Measurements from ENCODE around the gene TBL3. TPM values are rescaled to one million over a fixed set of nuclear protein-coding genes. Genes with fewer than 3 reads are reported as not detected.

The TBL3 gene
- total and polyA plus RNA-seq, 2 donors (not counting 1 experiment from before 2014, with no cell fraction given) = 31.9 to 52.2 TPM

DNA sequence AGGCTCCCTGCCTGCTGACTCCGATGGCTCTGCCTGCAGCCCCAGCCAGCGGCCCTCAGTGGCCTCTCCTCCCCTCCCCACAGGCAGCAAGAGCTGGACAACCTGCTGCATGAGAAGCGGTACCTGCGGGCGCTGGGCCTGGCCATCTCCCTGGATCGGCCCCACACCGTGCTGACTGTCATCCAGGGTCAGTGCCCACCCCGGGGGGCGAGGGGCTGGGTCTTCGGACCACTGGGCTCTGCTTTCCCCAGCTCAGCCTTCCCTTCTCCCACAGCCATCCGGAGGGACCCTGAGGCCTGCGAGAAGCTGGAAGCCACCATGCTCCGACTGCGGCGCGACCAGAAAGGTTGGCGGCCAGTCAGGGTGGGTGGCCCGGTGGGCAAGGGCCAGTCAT is 6.0 kb downstream of the TBL3 start:
- Mint-ChIP-seq H3K4me1 (peaks cover 11% of the 10 kb centered on the region), H3K27ac (no peak overlapping the region), H3K9me3 (ENCODE audit: insufficient read depth) (no peaks in the 10 kb centered on the region), H3K4me3 (no peak overlapping the region), H3K27me3 (peaks cover 2% of the 10 kb centered on the region)
- Histone ChIP-seq H2AFZ (ENCODE audit: insufficient read depth, low read depth, low read length, poor library complexity, severe bottlenecking) (no peak overlapping the region), H3K79me2 (ENCODE audit: control insufficient read depth, insufficient read depth, low read length) (peaks cover 21% of the 10 kb centered on the region), H3K27ac (ENCODE audit: low read length in 2 of 2) (no peak overlapping the region), H3K9ac (ENCODE audit: low read length) (no peak overlapping the region), H3K4me2 (replicated peaks; ENCODE audit: low read depth, low read length, poor library complexity, severe bottlenecking) (no peak overlapping the region), H3K4me3 (ENCODE audit: control extremely low read depth in 1 of 5, extremely low read depth in 1 of 5, insufficient read depth in 1 of 5, low read depth in 2 of 5, low read length in 4 of 5) (no peak overlapping the region), H4K20me1 (ENCODE audit: control insufficient read depth, insufficient read depth, low read length, poor library complexity, severe bottlenecking) (peaks cover 41% of the 10 kb centered on the region), H3K4me1 (ENCODE audit: control insufficient read depth in 2 of 2, insufficient read depth in 2 of 2, low read length in 2 of 2) (peaks cover 4 to 16% of the 10 kb centered on the region in 2 donors), H3K27me3 (replicated peaks in 1 of 4; ENCODE audit: control extremely low read depth in 1 of 4, control insufficient read depth in 3 of 4, insufficient read depth in 4 of 4, low read length in 3 of 4) (peaks cover 0 to 63% (median 18%) of the 10 kb centered on the region in 4 experiments), H3K9me3 (ENCODE audit: control extremely low read depth in 1 of 3, control insufficient read depth in 2 of 3, insufficient read depth in 1 of 3, low read length in 2 of 3) (peaks cover 0 to 6% (median 0%) of the 10 kb centered on the region in 3 donors), H3K36me3 (replicated peaks in 1 of 2; ENCODE audit: control extremely low read depth in 1 of 2, control insufficient read depth in 1 of 2, extremely low read depth in 1 of 2, insufficient read depth in 2 of 2, low read length in 1 of 2) (peaks cover 0 to 42% of the 10 kb centered on the region in 2 experiments)
- ATAC-seq (ENCODE audit: low read depth) (no peak), DNase-seq (no peak)
- intact Hi-C loops (cut with micrococcal nuclease) = no loop called here
- TF ChIP-seq, protein P1, sequence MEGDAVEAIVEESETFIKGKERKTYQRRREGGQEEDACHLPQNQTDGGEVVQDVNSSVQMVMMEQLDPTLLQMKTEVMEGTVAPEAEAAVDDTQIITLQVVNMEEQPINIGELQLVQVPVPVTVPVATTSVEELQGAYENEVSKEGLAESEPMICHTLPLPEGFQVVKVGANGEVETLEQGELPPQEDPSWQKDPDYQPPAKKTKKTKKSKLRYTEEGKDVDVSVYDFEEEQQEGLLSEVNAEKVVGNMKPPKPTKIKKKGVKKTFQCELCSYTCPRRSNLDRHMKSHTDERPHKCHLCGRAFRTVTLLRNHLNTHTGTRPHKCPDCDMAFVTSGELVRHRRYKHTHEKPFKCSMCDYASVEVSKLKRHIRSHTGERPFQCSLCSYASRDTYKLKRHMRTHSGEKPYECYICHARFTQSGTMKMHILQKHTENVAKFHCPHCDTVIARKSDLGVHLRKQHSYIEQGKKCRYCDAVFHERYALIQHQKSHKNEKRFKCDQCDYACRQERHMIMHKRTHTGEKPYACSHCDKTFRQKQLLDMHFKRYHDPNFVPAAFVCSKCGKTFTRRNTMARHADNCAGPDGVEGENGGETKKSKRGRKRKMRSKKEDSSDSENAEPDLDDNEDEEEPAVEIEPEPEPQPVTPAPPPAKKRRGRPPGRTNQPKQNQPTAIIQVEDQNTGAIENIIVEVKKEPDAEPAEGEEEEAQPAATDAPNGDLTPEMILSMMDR (IDR thresholded peaks at IDR 0.05) = no peak
- no peak for TF ChIP-seq EZH2 (IDR thresholded peaks at IDR 0.05; ENCODE audit: borderline replicate concordance, insufficient read depth, low read depth, low read length, poor library complexity, severe bottlenecking)
- over 99% methylated on average over 18 of the region's 18 CpGs for WGBS (ENCODE audit: insufficient coverage)
- ChIA-PET CTCF (interaction anchor here (0.6 to 1.3 kb wide), 3 partner anchors 26 to 895 kb away, joined by 3 to 4 read pairs (median 4); no protein-coding TSS in a partner anchor), POLR2A (interaction anchor here (1.5 to 2.0 kb wide), 2 partner anchors 13 kb away, joined by 3 to 5 read pairs; partner anchors contain the start of gene RPS2)

DNA sequence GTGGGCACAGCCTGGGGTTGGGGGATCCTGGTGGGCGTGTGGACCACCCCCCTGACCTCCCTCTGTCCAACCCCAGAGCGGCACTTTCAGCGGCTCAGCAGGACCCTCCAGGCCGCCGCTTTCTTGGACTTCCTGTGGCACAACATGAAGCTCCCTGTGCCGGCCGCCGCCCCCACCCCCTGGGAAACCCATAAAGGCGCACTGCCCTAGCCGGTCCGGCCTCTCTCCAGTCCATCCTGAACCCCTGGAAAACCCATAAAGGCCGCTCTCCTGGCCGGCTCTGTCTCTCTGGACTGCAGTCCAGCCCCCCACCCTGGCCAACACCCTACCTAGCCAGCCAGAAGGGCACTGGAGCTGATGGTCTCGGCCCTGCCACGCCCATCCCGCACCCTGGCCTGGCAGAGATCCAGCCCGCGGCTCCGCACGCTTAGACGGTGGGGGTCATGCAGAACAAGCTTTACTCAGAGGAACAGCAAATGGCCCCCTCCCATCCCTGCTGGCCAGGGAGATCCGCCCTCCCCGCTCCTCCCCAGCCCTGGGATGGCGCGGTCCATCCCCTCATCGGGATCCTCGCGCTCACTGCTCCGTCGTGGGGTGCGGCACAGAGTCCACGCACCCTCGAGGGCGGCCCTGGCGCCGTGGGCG is 6.7 kb downstream of the TBL3 start:
- H3K4me1 Mint-ChIP-seq = peaks cover 12% of the 10 kb centered on the region
- peaks cover 0 to 65% (median 20%) of the 10 kb centered on the region in 4 experiments for H3K27me3 ChIP-seq (replicated peaks in 1 of 4; ENCODE audit: control extremely low read depth in 1 of 4, control insufficient read depth in 3 of 4, insufficient read depth in 4 of 4, low read length in 3 of 4)
- H3K27ac Mint-ChIP-seq = no peak overlapping the region
- H3K4me3 Mint-ChIP-seq = no peak overlapping the region
- POLR2A ChIA-PET = interaction anchor here (1.5 to 2.0 kb wide), 2 partner anchors 13 to 14 kb away, joined by 3 to 5 read pairs; partner anchors contain the start of gene RPS2
- TF ChIP-seq EZH2 (IDR thresholded peaks at IDR 0.05; ENCODE audit: borderline replicate concordance, insufficient read depth, low read depth, low read length, poor library complexity, severe bottlenecking) = no peak
- TF ChIP-seq, protein P1 (IDR thresholded peaks at IDR 0.05) = no peak
- H3K9me3 ChIP-seq (ENCODE audit: control extremely low read depth in 1 of 3, control insufficient read depth in 2 of 3, insufficient read depth in 1 of 3, low read length in 2 of 3) = peaks cover 0 to 6% (median 0%) of the 10 kb centered on the region in 3 donors
- peaks cover 0 to 42% of the 10 kb centered on the region in 2 experiments for H3K36me3 ChIP-seq (replicated peaks in 1 of 2; ENCODE audit: control extremely low read depth in 1 of 2, control insufficient read depth in 1 of 2, extremely low read depth in 1 of 2, insufficient read depth in 2 of 2, low read length in 1 of 2)
- no peaks in the 10 kb centered on the region for H3K9me3 Mint-ChIP-seq (ENCODE audit: insufficient read depth)
- intact Hi-C loops (cut with micrococcal nuclease) = no loop called here
- ATAC-seq (ENCODE audit: low read depth) (no peak), DNase-seq (no peak)
- no peak overlapping the region for H3K4me3 ChIP-seq (ENCODE audit: control extremely low read depth in 1 of 5, extremely low read depth in 1 of 5, insufficient read depth in 1 of 5, low read depth in 2 of 5, low read length in 4 of 5)
- 92% methylated on average over 29 of the region's 37 CpGs for WGBS (ENCODE audit: insufficient coverage)
- H3K79me2 ChIP-seq (ENCODE audit: control insufficient read depth, insufficient read depth, low read length) = peaks cover 14% of the 10 kb centered on the region
- no peak overlapping the region for H3K27ac ChIP-seq (ENCODE audit: low read length in 2 of 2)
- CTCF ChIA-PET = interaction anchor here (0.6 to 1.0 kb wide), 2 partner anchors 43 to 894 kb away, joined by 3 to 4 read pairs; no protein-coding TSS in a partner anchor
- peaks cover 35% of the 10 kb centered on the region for H4K20me1 ChIP-seq (ENCODE audit: control insufficient read depth, insufficient read depth, low read length, poor library complexity, severe bottlenecking)
- H3K4me1 ChIP-seq (ENCODE audit: control insufficient read depth in 2 of 2, insufficient read depth in 2 of 2, low read length in 2 of 2) = peaks cover 8 to 22% of the 10 kb centered on the region in 2 donors
- no peak overlapping the region for H3K4me2 ChIP-seq (replicated peaks; ENCODE audit: low read depth, low read length, poor library complexity, severe bottlenecking)
- peaks cover 6% of the 10 kb centered on the region for H3K27me3 Mint-ChIP-seq
- H2AFZ ChIP-seq (ENCODE audit: insufficient read depth, low read depth, low read length, poor library complexity, severe bottlenecking) = no peak overlapping the region
- no peak overlapping the region for H3K9ac ChIP-seq (ENCODE audit: low read length)
